OCI-LY3 (cell line): ENCODE results near the gene FEM1B.

Experiments used
- H2AFZ ChIP-seq: fragments of 200-600, 300-600 bp; shearing (Covaris generic); 2 replicates; pipeline ENCODE4 v1.6.0; 2014; ENCODE audit warnings: antibody characterized with exemption, low read depth, low read length
- H3K27ac ChIP-seq: fragments of 200-600, 300-600 bp; sonication (generic); 2 replicates; pipeline ENCODE4 v1.5.1; 2014; ENCODE audit warnings: mild to moderate bottlenecking, low read length, moderate library complexity, mixed read lengths
- H3K27me3 ChIP-seq: fragments of 200-600, 300-600 bp; sonication (generic); 2 replicates; pipeline ENCODE4 v1.6.1; 2014; ENCODE audit warnings: low read depth, low read length, mixed read lengths
- H3K36me3 ChIP-seq: fragments of 200-600, 300-600 bp; sonication (generic); replicated peaks from 2 replicates; pipeline ENCODE3; 2014; ENCODE audit warnings: low read depth, low read length, mixed read lengths
- H3K4me1 ChIP-seq: fragments of 300-600, 200-600 bp; sonication (generic); 2 replicates; pipeline ENCODE4 v1.6.1; 2014; ENCODE audit warnings: low read length, mixed read lengths
- H3K4me2 ChIP-seq: fragments of 200-600, 300-600 bp; sonication (generic); 2 replicates; pipeline ENCODE4 v1.6.1; 2014; ENCODE audit warnings: low read length, mixed read lengths
- H3K4me3 ChIP-seq: fragments of 300-600, 200-600 bp; sonication (generic); 2 replicates; pipeline ENCODE4 v1.5.1; 2014; ENCODE audit warnings: antibody characterized with exemption, mild to moderate bottlenecking, low read length, moderate library complexity
- H3K79me2 ChIP-seq: fragments of 300-600, 200-600 bp; shearing (Covaris generic); 2 replicates; pipeline ENCODE4 v1.6.1; 2014; ENCODE audit warnings: mild to moderate bottlenecking, low read length, mixed read lengths
- H3K9ac ChIP-seq: fragments of 300-600, 200-600 bp; shearing (Covaris generic); 2 replicates; pipeline ENCODE4 v1.6.0; 2014; ENCODE audit warnings: mild to moderate bottlenecking, low read length, moderate library complexity
- H3K9me3 ChIP-seq: fragments of 200-600, 300-600 bp; shearing (Covaris generic); 2 replicates; pipeline ENCODE4 v1.6.1; 2014; ENCODE audit warnings: low read length, mixed read lengths; ENCODE audit not compliant: insufficient read depth
- H4K20me1 ChIP-seq: fragments of 200-600, 300-600 bp; sonication (generic); 2 replicates; pipeline ENCODE4 v1.6.1; 2016; ENCODE audit warnings: low read length, mixed read lengths; ENCODE audit not compliant: insufficient read depth
- CTCF ChIP-seq: fragments of 200-600, 300-600 bp; sonication (generic); IDR thresholded peaks from 2 replicates; pipeline ENCODE4 v1.5.1; 2014; ENCODE audit warnings: antibody characterized with exemption, low read length, low read depth
- EZH2phosphoT487 ChIP-seq: fragments of 200-600 bp; shearing (Covaris generic); IDR thresholded peaks from 2 replicates; pipeline ENCODE4 v1.6.1; 2018; ENCODE audit warnings: antibody characterized with exemption, mixed run types, low read depth

The FEM1B gene

GRCh38 chr15:68337826-68338225 is 60.3 kb downstream of the FEM1B start:
- Histone ChIP-seq H3K4me1 (no peaks in the 10 kb centered on the region), H3K9ac (no peak overlapping the region), H3K27me3 (0 out of 2 replicates have a peak, but pooled peaks cover 3% of the 10 kb centered on the region), H3K36me3 (no peaks in the 10 kb centered on the region), H4K20me1 (no peaks in the 10 kb centered on the region), H3K4me2 (no peak overlapping the region), H2AFZ (no peak overlapping the region), H3K4me3 (no peak overlapping the region), H3K79me2 (no peaks in the 10 kb centered on the region), H3K27ac (no peak overlapping the region), H3K9me3 (no peaks in the 10 kb centered on the region)
- TF ChIP-seq CTCF, result no peak
- no peak for TF ChIP-seq EZH2phosphoT487

- no peaks in the 10 kb centered on the region for H3K4me1 ChIP-seq
- no peaks in the 10 kb centered on the region for H4K20me1 ChIP-seq
- no peaks in the 10 kb centered on the region for H3K27me3 ChIP-seq
- no peaks in the 10 kb centered on the region for H3K9me3 ChIP-seq
- no peaks in the 10 kb centered on the region for H3K79me2 ChIP-seq
- no peaks in the 10 kb centered on the region for H3K36me3 ChIP-seq
- H3K4me3 ChIP-seq, result no peak overlapping the region
- no peak overlapping the region for H3K27ac ChIP-seq
- H3K9ac ChIP-seq, result no peak overlapping the region
- TF ChIP-seq CTCF (no peak), EZH2phosphoT487 (no peak)
- H2AFZ ChIP-seq, result no peak overlapping the region
- no peak overlapping the region for H3K4me2 ChIP-seq
Measured at GRCh38 chr15:68339481-68339880, 61.9 kb downstream of the FEM1B start.

- Histone ChIP-seq H3K4me3 (no peak overlapping the region), H3K9me3 (no peaks in the 10 kb centered on the region), H3K27ac (no peak overlapping the region), H4K20me1 (no peaks in the 10 kb centered on the region), H3K27me3 (peaks cover 5% of the 10 kb centered on the region; the same call in 1 of the 2 replicates), H3K9ac (no peak overlapping the region), H3K4me1 (no peaks in the 10 kb centered on the region), H3K79me2 (no peaks in the 10 kb centered on the region), H3K36me3 (no peaks in the 10 kb centered on the region), H2AFZ (no peak overlapping the region), H3K4me2 (no peak overlapping the region)
- no peak for TF ChIP-seq CTCF
Measured at GRCh38 chr15:68340726-68341671, 63.5 kb downstream of the FEM1B start.

GRCh38 chr15:68341760-68342725 is 64.5 kb downstream of the FEM1B start:
- TF ChIP-seq EZH2phosphoT487 (no peak), CTCF (no peak)
- no peaks in the 10 kb centered on the region for H3K4me1 ChIP-seq
- H3K79me2 ChIP-seq, result no peaks in the 10 kb centered on the region
- H2AFZ ChIP-seq, result no peak overlapping the region
- H3K27me3 ChIP-seq, result peaks cover 12% of the 10 kb centered on the region
- H3K4me3 ChIP-seq, result no peak overlapping the region
- no peak overlapping the region for H3K27ac ChIP-seq
- H4K20me1 ChIP-seq, result no peaks in the 10 kb centered on the region
- H3K9ac ChIP-seq, result no peak overlapping the region
- no peaks in the 10 kb centered on the region for H3K36me3 ChIP-seq
- no peaks in the 10 kb centered on the region for H3K9me3 ChIP-seq
- H3K4me2 ChIP-seq, result no peak overlapping the region
